Mammary epithelial cell (primary cell): ENCODE data around the gene BSPRY.

Experiments
- CTCF ChIP-seq, 2 donors: IDR thresholded peaks in 1 of 2; conservative IDR thresholded peaks in 1 of 2; 2 replicates each; pipeline ENCODE4 v1.5.1; 2011 to 2012; ENCODE audit warnings: inconsistent platforms in 2 of 2, low read length in 2 of 2, mild to moderate bottlenecking in 2 of 2, control low read depth in 1 of 2, low read depth in 1 of 2; ENCODE audit not compliant: insufficient read depth in 1 of 2; ENCODE audit errors: extremely low read depth in 1 of 2
- EZH2 ChIP-seq: IDR thresholded peaks from 2 replicates; pipeline ENCODE4 v1.6.1; 2012; ENCODE audit warnings: low read length, inconsistent platforms, borderline replicate concordance

GRCh38 chr9:113381909-113382411 is 32.6 kb downstream of the BSPRY start:
- TF ChIP-seq CTCF (conservative IDR thresholded peaks at IDR 0.05 in 1 of 2, IDR thresholded peaks at IDR 0.05 in 1 of 2; ENCODE audit: extremely low read depth in 1 of 2, insufficient read depth in 1 of 2, low read depth in 1 of 2, low read length in 2 of 2) = no peak
- TF ChIP-seq EZH2 = no peak
